Cardiac muscle cell (in vitro differentiated cells and primary cell): Measurements from ENCODE around the gene OSBPL8. TPM values are rescaled to one million over a fixed set of nuclear protein-coding genes. Genes with fewer than 3 reads are reported as not detected.

Source experiments
- DNase-seq, 2 donors: peaks; one replicate each; pipeline versions ENCODE4 v3.0.0 to v3.0.0-alpha.2; 2010 to 2017; ENCODE audit warnings: low read depth in 1 of 2, low spot score in 1 of 2
- H3K27ac ChIP-seq: fragments of 200-600 bp; sonication (generic); 2 replicates; pipeline ENCODE4 v1.5.1; 2016
- H3K27me3 ChIP-seq: fragments of 200-600 bp; sonication (generic); 2 replicates; pipeline ENCODE4 v1.6.0; 2016; ENCODE audit warnings: control low read depth
- H3K36me3 ChIP-seq: fragments of 200-600 bp; sonication (generic); 2 replicates; pipeline ENCODE4 v1.5.1; 2016; ENCODE audit warnings: control low read depth
- H3K4me1 ChIP-seq: fragments of 200-600 bp; sonication (generic); 2 replicates; pipeline ENCODE4 v1.8.1; 2017; ENCODE audit warnings: low read depth, mild to moderate bottlenecking, mixed run types
- H3K4me3 ChIP-seq: fragments of 200-600 bp; sonication (generic); 2 replicates; pipeline ENCODE4 v1.5.1; 2016; ENCODE audit warnings: mild to moderate bottlenecking
- H3K9me3 ChIP-seq: fragments of 200-600 bp; sonication (generic); 2 replicates; pipeline ENCODE4 v1.5.1; 2017; ENCODE audit warnings: low read depth, mild to moderate bottlenecking, control low read depth
- polyA plus RNA-seq: library from polyadenylated mRNA; unstranded; fragments of >200 nt; fragmentation: Nextera tagmentation; extraction: Ambion mirVana; gene quantifications from 2 replicates; pipeline ENCODE4 v1.2.1, GENCODE V29; 2016
- total RNA-seq: library from RNA; depleted of rRNA; stranded (reverse); fragments of >200 nt; gene quantifications from 2 replicates; pipeline ENCODE4 v1.2.3, GENCODE V29; 2016
- TF ChIP-seq, protein P1 (sequence below): IDR thresholded peaks from 2 replicates; pipeline ENCODE4 v1.5.1; 2012; ENCODE audit warnings: low read depth, mild to moderate bottlenecking, low read length

OSBPL8 gene
- total and polyA plus RNA-seq, 2 experiments from 2014 or later: 25.6 to 143 TPM

DNA sequence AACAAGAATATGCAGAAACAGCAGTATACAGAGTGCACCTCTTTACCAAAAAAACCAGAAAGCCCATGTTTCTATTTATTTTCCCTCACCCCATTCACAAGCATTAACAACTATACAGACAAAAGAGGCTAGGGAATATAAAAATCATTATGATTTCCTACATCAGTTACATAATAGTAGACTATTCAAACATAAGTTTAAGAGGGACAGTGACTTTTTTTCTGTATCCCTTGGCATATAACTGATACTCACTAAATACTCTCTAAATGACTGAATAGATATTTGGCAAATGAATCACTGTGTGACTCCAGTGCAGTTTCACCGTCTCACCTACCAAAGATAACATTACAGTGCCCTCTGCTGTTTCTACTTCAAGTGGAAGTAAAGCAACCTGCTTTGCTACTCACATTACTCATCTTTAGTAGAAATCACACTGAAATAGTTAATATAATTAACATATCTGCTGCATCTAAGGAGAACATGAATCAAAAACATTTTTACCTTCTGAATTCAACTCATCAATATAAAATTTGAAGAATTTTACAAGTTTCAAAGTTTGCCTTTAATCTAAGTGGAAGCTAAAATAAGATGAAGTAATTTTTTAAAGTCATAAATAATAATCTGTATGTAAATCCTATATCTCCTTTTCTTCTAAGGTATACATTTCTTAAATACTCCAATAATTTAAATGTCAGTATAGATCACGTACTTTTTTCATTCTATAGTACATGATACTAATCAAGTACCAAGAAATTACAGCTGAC is 103.8 kb downstream of the OSBPL8 start:
- H3K36me3 ChIP-seq: no peaks in the 10 kb centered on the region
- no peaks in the 10 kb centered on the region for H3K27me3 ChIP-seq
- peak; percentile 60 to 85 for DNase-seq
- no peaks in the 10 kb centered on the region for H3K4me1 ChIP-seq
- no peak overlapping the region for H3K4me3 ChIP-seq
- TF ChIP-seq, protein P1, sequence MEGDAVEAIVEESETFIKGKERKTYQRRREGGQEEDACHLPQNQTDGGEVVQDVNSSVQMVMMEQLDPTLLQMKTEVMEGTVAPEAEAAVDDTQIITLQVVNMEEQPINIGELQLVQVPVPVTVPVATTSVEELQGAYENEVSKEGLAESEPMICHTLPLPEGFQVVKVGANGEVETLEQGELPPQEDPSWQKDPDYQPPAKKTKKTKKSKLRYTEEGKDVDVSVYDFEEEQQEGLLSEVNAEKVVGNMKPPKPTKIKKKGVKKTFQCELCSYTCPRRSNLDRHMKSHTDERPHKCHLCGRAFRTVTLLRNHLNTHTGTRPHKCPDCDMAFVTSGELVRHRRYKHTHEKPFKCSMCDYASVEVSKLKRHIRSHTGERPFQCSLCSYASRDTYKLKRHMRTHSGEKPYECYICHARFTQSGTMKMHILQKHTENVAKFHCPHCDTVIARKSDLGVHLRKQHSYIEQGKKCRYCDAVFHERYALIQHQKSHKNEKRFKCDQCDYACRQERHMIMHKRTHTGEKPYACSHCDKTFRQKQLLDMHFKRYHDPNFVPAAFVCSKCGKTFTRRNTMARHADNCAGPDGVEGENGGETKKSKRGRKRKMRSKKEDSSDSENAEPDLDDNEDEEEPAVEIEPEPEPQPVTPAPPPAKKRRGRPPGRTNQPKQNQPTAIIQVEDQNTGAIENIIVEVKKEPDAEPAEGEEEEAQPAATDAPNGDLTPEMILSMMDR: peak; percentile 65
- no peaks in the 10 kb centered on the region for H3K9me3 ChIP-seq
- H3K27ac ChIP-seq: no peak overlapping the region

DNA sequence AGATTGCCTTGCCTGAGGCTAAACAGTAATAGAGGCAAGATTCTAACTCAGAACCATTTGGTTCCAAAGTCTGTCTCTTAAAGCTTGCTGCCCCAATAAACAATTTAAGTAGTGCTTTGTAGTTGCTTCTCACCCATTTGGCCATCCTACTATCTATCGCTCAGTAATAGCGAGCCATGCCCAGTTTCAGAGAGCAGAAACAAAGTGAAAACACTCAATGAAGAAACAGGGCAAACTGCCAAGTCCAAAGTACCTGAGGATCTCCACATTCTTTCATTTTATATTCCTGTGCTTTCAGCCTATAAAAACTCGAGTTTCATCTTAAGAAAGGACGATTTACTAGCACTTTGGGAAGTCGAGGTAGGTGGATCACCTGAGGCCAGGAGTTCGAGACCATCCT is 108.0 kb downstream of the OSBPL8 start:
- Histone ChIP-seq H3K27ac (no peak overlapping the region), H3K4me3 (no peak overlapping the region), H3K36me3 (peaks cover 7% of the 10 kb centered on the region), H3K4me1 (no peaks in the 10 kb centered on the region), H3K9me3 (no peaks in the 10 kb centered on the region), H3K27me3 (no peaks in the 10 kb centered on the region)
- TF ChIP-seq, protein P1: no peak
- no peak for DNase-seq

DNA sequence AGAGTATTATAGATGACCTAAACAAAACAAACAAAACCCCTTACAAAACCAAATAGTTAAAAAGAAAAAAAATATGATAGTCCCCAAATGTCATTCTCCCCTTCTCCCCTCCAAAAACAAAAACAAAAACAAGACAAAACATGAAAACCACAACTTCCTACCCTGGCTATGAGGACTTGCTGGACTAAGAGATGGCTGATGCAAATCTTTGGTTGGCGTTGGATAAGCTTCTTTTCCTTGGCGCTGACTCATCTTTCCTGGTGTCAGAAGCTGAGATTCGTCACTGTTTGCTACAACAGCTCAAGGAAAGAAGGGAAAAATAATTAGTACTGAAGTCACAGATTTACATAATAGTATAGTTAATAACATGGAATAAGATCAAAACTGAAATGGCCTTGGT is 108.9 kb downstream of the OSBPL8 start:
- no peaks in the 10 kb centered on the region for H3K4me1 ChIP-seq
- no peaks in the 10 kb centered on the region for H3K27me3 ChIP-seq
- H3K9me3 ChIP-seq: no peaks in the 10 kb centered on the region
- H3K27ac ChIP-seq: no peak overlapping the region
- H3K4me3 ChIP-seq: no peak overlapping the region
- peak in 1 of 2 donors; percentile 91 for DNase-seq
- TF ChIP-seq, protein P1: no peak
- peaks cover 7% of the 10 kb centered on the region for H3K36me3 ChIP-seq

DNA sequence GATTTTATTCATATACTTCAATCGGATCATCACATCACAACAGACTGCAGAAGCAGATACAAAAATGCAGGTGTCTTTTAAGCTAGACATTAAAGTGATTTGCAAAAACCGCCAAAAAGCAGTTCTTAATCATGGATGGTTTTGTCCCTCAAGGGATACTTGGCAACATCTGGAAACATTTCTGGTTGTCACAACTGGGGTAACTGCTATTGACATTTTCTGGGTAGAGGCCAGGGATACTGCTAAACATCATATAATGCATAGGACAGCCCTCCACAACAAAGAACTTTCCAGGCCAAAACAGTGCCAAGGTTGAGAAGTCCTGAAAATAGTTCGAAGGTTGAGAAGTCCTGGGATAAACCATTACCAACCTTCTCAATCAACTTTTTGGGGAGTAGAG is 109.6 kb downstream of the OSBPL8 start:
- no peak overlapping the region for H3K27ac ChIP-seq
- peaks cover 7% of the 10 kb centered on the region for H3K36me3 ChIP-seq
- H3K9me3 ChIP-seq: no peaks in the 10 kb centered on the region
- H3K4me1 ChIP-seq: no peaks in the 10 kb centered on the region
- H3K4me3 ChIP-seq: no peak overlapping the region
- H3K27me3 ChIP-seq: no peaks in the 10 kb centered on the region
- TF ChIP-seq, protein P1: no peak
- DNase-seq: peak in 1 of 2 donors; percentile 7

DNA sequence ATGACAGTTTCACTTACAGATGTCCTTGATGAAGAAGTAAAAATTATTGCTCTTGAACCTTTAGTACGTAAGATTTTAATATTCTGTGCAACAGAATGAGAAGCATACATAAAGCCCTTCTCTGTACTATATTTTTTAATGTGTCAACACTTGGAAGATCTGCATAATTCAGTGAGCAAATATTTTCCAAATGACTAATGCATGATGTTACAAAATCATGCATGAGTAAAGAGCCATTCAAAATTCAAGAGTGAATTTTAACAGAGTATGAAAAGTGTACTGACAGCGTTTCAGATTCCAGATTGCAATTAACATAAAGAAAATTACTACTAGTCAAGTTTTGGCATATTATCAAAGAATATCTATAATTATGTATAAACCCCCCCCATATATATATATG is 110.0 kb downstream of the OSBPL8 start:
- no peaks in the 10 kb centered on the region for H3K4me1 ChIP-seq
- TF ChIP-seq, protein P1: no peak
- no peak overlapping the region for H3K4me3 ChIP-seq
- no peaks in the 10 kb centered on the region for H3K27me3 ChIP-seq
- no peaks in the 10 kb centered on the region for H3K9me3 ChIP-seq
- H3K27ac ChIP-seq: no peak overlapping the region
- peak in 1 of 2 donors; percentile 71 for DNase-seq
- H3K36me3 ChIP-seq: peaks cover 7% of the 10 kb centered on the region
